Measurements from ENCODE around the gene FXYD2. TPM values are rescaled to one million over a fixed set of nuclear protein-coding genes. Genes with fewer than 3 reads are reported as not detected.

Gene FXYD2
- total and polyA plus RNA-seq, 9 of the 15 experiments (the other 6 are each of a cell fraction or from before 2014, with no cell fraction given) = not detected

DNA sequence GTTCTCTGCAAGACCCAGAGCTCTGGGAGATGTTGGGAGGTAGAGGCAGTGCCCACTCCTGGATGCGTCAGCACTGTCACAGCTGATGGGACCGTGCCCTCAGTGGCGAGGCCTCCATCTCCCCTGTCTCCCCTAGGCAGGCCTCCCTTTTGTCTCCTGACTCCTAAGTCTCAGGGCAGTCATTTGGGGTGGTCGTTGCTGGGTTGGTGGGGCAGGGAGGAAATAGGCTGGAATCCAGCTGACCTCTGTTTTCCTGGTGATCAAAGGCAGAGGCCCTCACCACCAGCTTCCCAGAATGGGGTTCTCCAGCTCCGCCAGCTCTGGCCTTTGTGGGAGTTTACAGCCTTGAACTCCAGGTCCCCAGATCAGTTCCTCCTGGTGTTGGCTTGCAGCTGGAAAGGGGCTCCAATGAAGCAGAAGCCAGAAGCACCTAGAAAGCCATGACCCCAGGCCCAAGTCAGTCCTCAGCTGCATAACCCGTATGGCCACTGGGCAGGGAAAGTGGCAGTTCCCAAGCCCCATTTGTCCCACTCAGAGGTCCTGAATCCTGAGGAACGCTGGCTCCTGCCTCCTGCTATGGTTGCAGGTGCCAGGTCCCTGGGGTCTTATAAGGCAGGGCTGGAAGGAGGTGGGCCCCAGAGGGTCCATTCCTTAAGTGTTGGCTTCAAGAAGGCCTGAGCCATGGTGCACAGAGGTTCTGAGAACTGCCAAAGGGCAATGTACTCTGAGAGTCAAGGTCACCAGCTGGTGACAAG lies 7.3 kb upstream of the FXYD2 start (continued):
- TF ChIP-seq, protein P1, sequence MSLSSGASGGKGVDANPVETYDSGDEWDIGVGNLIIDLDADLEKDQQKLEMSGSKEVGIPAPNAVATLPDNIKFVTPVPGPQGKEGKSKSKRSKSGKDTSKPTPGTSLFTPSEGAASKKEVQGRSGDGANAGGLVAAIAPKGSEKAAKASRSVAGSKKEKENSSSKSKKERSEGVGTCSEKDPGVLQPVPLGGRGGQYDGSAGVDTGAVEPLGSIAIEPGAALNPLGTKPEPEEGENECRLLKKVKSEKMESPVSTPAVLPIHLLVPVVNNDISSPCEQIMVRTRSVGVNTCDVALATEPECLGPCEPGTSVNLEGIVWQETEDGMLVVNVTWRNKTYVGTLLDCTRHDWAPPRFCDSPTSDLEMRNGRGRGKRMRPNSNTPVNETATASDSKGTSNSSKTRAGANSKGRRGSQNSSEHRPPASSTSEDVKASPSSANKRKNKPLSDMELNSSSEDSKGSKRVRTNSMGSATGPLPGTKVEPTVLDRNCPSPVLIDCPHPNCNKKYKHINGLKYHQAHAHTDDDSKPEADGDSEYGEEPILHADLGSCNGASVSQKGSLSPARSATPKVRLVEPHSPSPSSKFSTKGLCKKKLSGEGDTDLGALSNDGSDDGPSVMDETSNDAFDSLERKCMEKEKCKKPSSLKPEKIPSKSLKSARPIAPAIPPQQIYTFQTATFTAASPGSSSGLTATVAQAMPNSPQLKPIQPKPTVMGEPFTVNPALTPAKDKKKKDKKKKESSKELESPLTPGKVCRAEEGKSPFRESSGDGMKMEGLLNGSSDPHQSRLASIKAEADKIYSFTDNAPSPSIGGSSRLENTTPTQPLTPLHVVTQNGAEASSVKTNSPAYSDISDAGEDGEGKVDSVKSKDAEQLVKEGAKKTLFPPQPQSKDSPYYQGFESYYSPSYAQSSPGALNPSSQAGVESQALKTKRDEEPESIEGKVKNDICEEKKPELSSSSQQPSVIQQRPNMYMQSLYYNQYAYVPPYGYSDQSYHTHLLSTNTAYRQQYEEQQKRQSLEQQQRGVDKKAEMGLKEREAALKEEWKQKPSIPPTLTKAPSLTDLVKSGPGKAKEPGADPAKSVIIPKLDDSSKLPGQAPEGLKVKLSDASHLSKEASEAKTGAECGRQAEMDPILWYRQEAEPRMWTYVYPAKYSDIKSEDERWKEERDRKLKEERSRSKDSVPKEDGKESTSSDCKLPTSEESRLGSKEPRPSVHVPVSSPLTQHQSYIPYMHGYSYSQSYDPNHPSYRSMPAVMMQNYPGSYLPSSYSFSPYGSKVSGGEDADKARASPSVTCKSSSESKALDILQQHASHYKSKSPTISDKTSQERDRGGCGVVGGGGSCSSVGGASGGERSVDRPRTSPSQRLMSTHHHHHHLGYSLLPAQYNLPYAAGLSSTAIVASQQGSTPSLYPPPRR (CRISPR knock-in tag; IDR thresholded peaks at IDR 0.05; ENCODE audit: borderline replicate concordance) = no peak
- TF ChIP-seq ZNF584 (CRISPR knock-in tag; IDR thresholded peaks at IDR 0.05; ENCODE audit: low read depth) = no peak

DNA sequence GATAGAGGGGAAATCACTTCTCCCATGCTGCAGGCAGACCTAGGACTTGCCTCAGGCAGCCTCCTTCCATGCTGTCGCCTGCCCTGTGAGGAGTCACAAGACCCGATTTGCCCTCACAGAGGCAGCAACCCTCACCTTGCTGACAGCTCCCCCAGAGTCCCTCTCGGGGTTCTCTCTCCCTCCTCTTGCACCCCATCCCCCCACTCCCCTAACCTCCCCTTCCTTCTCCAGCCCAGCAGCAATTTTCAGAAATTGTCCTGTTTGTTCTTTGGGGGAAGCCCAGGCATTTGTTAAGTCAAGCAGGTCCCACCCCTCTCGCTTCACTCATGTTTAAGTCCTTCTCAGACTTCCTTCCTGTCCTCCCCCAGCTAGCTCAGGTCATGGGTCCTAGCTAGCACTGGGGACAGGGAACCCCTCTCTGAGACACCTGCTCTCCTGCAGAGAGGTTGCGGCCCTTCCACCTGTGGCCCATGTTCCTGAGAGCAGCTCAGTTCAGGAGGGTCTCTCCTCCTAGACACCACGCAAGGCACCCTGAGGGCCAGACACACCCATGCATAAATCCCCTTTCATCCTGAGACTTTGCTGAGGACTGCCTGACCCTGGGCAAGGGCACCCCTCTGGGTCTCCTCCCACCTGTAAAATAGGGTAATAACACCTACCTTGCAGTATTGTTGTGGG lies 6.3 kb upstream of the FXYD2 start:
- H3K27ac ChIP-seq (ENCODE audit: extremely low read depth, low read depth, low read length) = no peak overlapping the region
- no peak overlapping the region for H3K9ac ChIP-seq (ENCODE audit: insufficient read depth in 1 of 2, low read depth in 2 of 2, low read length in 2 of 2)
- H4K20me1 ChIP-seq (replicated peaks; ENCODE audit: control insufficient read depth, insufficient read depth, low read length) = 0 out of 2 replicates have a peak, but pooled peaks cover 4% of the 10 kb centered on the region
- H3K4me1 ChIP-seq (replicated peaks in 1 of 2; ENCODE audit: control insufficient read depth in 2 of 2, insufficient read depth in 2 of 2, low read length in 2 of 2) = peaks cover 0 to 14% of the 10 kb centered on the region in 2 experiments; a peak in 1 of 5 replicates
- H3K36me3 ChIP-seq (ENCODE audit: control insufficient read depth, insufficient read depth, low read length) = no peaks in the 10 kb centered on the region
- H3K27me3 ChIP-seq (ENCODE audit: control insufficient read depth in 2 of 2, insufficient read depth in 2 of 2, low read length in 2 of 2) = peaks cover 29 to 84% of the 10 kb centered on the region in 2 experiments; a peak in 4 of 5 replicates
- FAIRE-seq = no peak
- POLR2A ChIA-PET = interaction anchor here (0.5 kb wide), 1 partner anchor 12 kb away, joined by 3 read pairs; no protein-coding TSS in a partner anchor
- no peaks in the 10 kb centered on the region for H3K9me3 ChIP-seq (replicated peaks; ENCODE audit: control insufficient read depth, insufficient read depth, low read depth, low read length)
- ATAC-seq = no peak
- no peak overlapping the region for H3K4me3 ChIP-seq
- no peak overlapping the region for H2AFZ ChIP-seq (ENCODE audit: low read depth, low read length)
- WGBS (ENCODE audit: insufficient coverage, low coverage, missing lambda C conversion rate) = 9% methylated on average over 5 of the region's 6 CpGs
- CTCF ChIA-PET (ENCODE audit: low intra/inter-chr PET ratio) = no interaction called here
- BruUV-seq (replicated peaks) = no TSS peak
- no peaks in the 10 kb centered on the region for H3K79me2 ChIP-seq (ENCODE audit: control insufficient read depth, insufficient read depth, low read length)
- H3K4me2 ChIP-seq (ENCODE audit: insufficient read depth, low read length) = no peak overlapping the region
- intact Hi-C loops (cut with micrococcal nuclease) (no loop called here), in situ Hi-C loops (cut with MboI) (no loop called here)
- peaks cover 3% of the 10 kb centered on the region for H3K9me1 ChIP-seq (ENCODE audit: control insufficient read depth, insufficient read depth, low read length)
- no peak for DNase-seq (ENCODE audit: extremely low read depth in 1 of 4, low spot score in 3 of 4)
- TF ChIP-seq KAT7 (CRISPR knock-in tag; IDR thresholded peaks at IDR 0.05; ENCODE audit: borderline replicate concordance) = no peak
- TF ChIP-seq KDM4B (IDR thresholded peaks at IDR 0.05; ENCODE audit: borderline replicate concordance in 2 of 2, low read depth in 1 of 2) = no peak
- TF ChIP-seq, protein P2, sequence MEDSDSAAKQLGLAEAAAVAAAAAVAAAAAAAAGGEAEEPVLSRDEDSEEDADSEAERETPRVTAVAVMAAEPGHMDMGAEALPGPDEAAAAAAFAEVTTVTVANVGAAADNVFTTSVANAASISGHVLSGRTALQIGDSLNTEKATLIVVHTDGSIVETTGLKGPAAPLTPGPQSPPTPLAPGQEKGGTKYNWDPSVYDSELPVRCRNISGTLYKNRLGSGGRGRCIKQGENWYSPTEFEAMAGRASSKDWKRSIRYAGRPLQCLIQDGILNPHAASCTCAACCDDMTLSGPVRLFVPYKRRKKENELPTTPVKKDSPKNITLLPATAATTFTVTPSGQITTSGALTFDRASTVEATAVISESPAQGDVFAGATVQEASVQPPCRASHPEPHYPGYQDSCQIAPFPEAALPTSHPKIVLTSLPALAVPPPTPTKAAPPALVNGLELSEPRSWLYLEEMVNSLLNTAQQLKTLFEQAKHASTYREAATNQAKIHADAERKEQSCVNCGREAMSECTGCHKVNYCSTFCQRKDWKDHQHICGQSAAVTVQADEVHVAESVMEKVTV (CRISPR knock-in tag; IDR thresholded peaks at IDR 0.05) = no peak
- no peak for TF ChIP-seq XRCC4 (IDR thresholded peaks at IDR 0.05; ENCODE audit: extremely low read depth, insufficient read depth, insufficient read length)
- no peak for TF ChIP-seq HEY1 (CRISPR knock-in tag; IDR thresholded peaks at IDR 0.05; ENCODE audit: borderline replicate concordance)
